Choroid plexus epithelial cell (primary cell): ENCODE results near the gene HMG20B.

ENCODE experiments used
- DNase-seq: peaks from one replicate; pipeline ENCODE4 v3.0.0-alpha.2; 2010; ENCODE audit warnings: low read depth
- H3K4me3 ChIP-seq: 2 replicates; pipeline ENCODE4 v1.5.1; 2011; ENCODE audit warnings: low read depth, mild to moderate bottlenecking, control low read depth, low read length, moderate library complexity
- CTCF ChIP-seq: conservative IDR thresholded peaks from 2 replicates; pipeline ENCODE4 v1.5.1; 2011; ENCODE audit warnings: low read depth, mild to moderate bottlenecking, control low read depth, inconsistent platforms, low read length, moderate library complexity

The HMG20B gene

GRCh38 chr19:3543150-3544057 lies 29.3 kb upstream of the HMG20B start:
- no peak overlapping the region for H3K4me3 ChIP-seq

GRCh38 chr19:3544058-3544376 lies 28.7 kb upstream of the HMG20B start:
- DNase-seq = no peak
- no peak for TF ChIP-seq CTCF
- no peak overlapping the region for H3K4me3 ChIP-seq

More at GRCh38 chr19:3543150-3544057, 29.3 kb upstream of the HMG20B start:
- DNase-seq = no peak
- TF ChIP-seq CTCF = no peak

GRCh38 chr19:3544742-3545668 lies 27.7 kb upstream of the HMG20B start:
- peak; percentile 50 for DNase-seq

GRCh38 chr19:3545669-3546034 lies 27.1 kb upstream of the HMG20B start:
- no peak for TF ChIP-seq CTCF
- DNase-seq = no peak
- H3K4me3 ChIP-seq = no peak overlapping the region

More at GRCh38 chr19:3544742-3545668, 27.7 kb upstream of the HMG20B start:
- peak; percentile 95 for TF ChIP-seq CTCF
- H3K4me3 ChIP-seq = no peak overlapping the region

GRCh38 chr19:3546119-3546518 lies 26.6 kb upstream of the HMG20B start:
- no peak for DNase-seq
- no peak for TF ChIP-seq CTCF
- no peak overlapping the region for H3K4me3 ChIP-seq

- no peak for DNase-seq
- peak; percentile 66 for TF ChIP-seq CTCF
- no peak overlapping the region for H3K4me3 ChIP-seq
Observed at GRCh38 chr19:3547301-3547731, 25.4 kb upstream of the HMG20B start.
